SK-N-SH treated with all-trans-retinoic acid at 6 μM for 48 hours (cell line): ENCODE results near the gene RGS19.
A peak's percentile ranks its signal among the peaks of the same experiment; 100 is the strongest.

ENCODE experiments used
- ATAC-seq: fragments of 200-7000 bp; cut with Tn5 transposase; 3 replicates; pipeline ENCODE4 v1.9.1; 2020; ENCODE audit warnings: mild to moderate bottlenecking, moderate library complexity
- ARNTL ChIP-seq: fragments of 450-650 bp; formaldehyde crosslinking; IDR thresholded peaks from 2 replicates; pipeline ENCODE4 v1.5.0; 2020; ENCODE audit warnings: low read depth, mild to moderate bottlenecking, moderate library complexity, borderline replicate concordance
- BACH2 ChIP-seq: fragments of 250-450 bp; sonication (Bioruptor Pico); IDR thresholded peaks from 2 replicates; pipeline ENCODE4 v1.9.0; 2021; ENCODE audit warnings: mild to moderate bottlenecking, borderline replicate concordance
- CSDC2 ChIP-seq: fragments of 250-450 bp; sonication (Bioruptor Pico); IDR thresholded peaks from 2 replicates; pipeline ENCODE4 v1.5.0; 2020; ENCODE audit warnings: mild to moderate bottlenecking, moderate library complexity
- ESRRG ChIP-seq: fragments of 250-450 bp; sonication (Bioruptor Pico); IDR thresholded peaks from 2 replicates; pipeline ENCODE4 v1.6.1; 2021; ENCODE audit warnings: mild to moderate bottlenecking
- GLIS3 ChIP-seq: fragments of 250-450 bp; sonication (Bioruptor Pico); IDR thresholded peaks from 2 replicates; pipeline ENCODE4 v1.5.0; 2020; ENCODE audit warnings: mild to moderate bottlenecking, moderate library complexity
- ISL1 ChIP-seq: fragments of 250-450 bp; sonication (Bioruptor Pico); IDR thresholded peaks from 2 replicates; pipeline ENCODE4 v2.1.2; 2022; ENCODE audit warnings: mild to moderate bottlenecking, moderate library complexity
- OSR1 ChIP-seq: fragments of 250-450 bp; sonication (Bioruptor Pico); IDR thresholded peaks from 2 replicates; pipeline ENCODE4 v1.8.0; 2022; ENCODE audit warnings: moderate library complexity, mild to moderate bottlenecking, inconsistent platforms
- PPARA ChIP-seq: fragments of 250-450 bp; sonication (Bioruptor Pico); IDR thresholded peaks from 2 replicates; pipeline ENCODE4 v1.5.0; 2020; ENCODE audit warnings: mild to moderate bottlenecking, borderline replicate concordance
- RARB ChIP-seq: fragments of 250-450 bp; sonication (Bioruptor Pico); IDR thresholded peaks from 2 replicates; pipeline ENCODE4 v1.8.0; 2021; ENCODE audit warnings: mild to moderate bottlenecking, moderate library complexity
- SNAI2 ChIP-seq: fragments of 250-450 bp; sonication (Bioruptor Pico); IDR thresholded peaks from 2 replicates; pipeline ENCODE4 v1.5.0; 2020; ENCODE audit warnings: mild to moderate bottlenecking, moderate library complexity
- TCF4 ChIP-seq: fragments of 250-450 bp; sonication (Bioruptor Pico); IDR thresholded peaks from 2 replicates; pipeline ENCODE4 v1.8.0; 2021; ENCODE audit warnings: mild to moderate bottlenecking, moderate library complexity, borderline replicate concordance
- TOX ChIP-seq: fragments of 250-450 bp; sonication (Bioruptor Pico); IDR thresholded peaks from 2 replicates; pipeline ENCODE4 v1.8.0; 2021; ENCODE audit warnings: mild to moderate bottlenecking, moderate library complexity, borderline replicate concordance
- ZC3H10 ChIP-seq: fragments of 250-450 bp; sonication (Bioruptor Pico); IDR thresholded peaks from 2 replicates; pipeline ENCODE4 v1.5.1; 2021; ENCODE audit warnings: mild to moderate bottlenecking, moderate library complexity
- ZFP3 ChIP-seq: fragments of 250-450 bp; sonication (Bioruptor Pico); IDR thresholded peaks from 2 replicates; pipeline ENCODE4 v1.5.0; 2020; ENCODE audit warnings: mild to moderate bottlenecking, moderate library complexity
- ZNF565 ChIP-seq: fragments of 450-650 bp; formaldehyde crosslinking; conservative IDR thresholded peaks from 2 replicates; pipeline ENCODE4 v1.5.0; 2020; ENCODE audit warnings: low read depth, mild to moderate bottlenecking, moderate library complexity
- ZNF70 ChIP-seq: fragments of 450-650 bp; formaldehyde crosslinking; IDR thresholded peaks from 2 replicates; pipeline ENCODE4 v1.5.0; 2020; ENCODE audit warnings: mild to moderate bottlenecking, moderate library complexity
- TF ChIP-seq, protein P1 (sequence below): fragments of 250-450 bp; sonication (Bioruptor Pico); IDR thresholded peaks from 2 replicates; pipeline ENCODE4 v1.5.1; 2020; ENCODE audit warnings: low read depth, mild to moderate bottlenecking, moderate library complexity
- TF ChIP-seq, protein P2 (sequence below): fragments of 250-450 bp; sonication (Bioruptor Pico); IDR thresholded peaks from 2 replicates; pipeline ENCODE4 v1.8.0; 2020; ENCODE audit warnings: mild to moderate bottlenecking, moderate library complexity, borderline replicate concordance
- TF ChIP-seq, protein P3 (sequence below): fragments of 250-450 bp; sonication (Bioruptor Pico); IDR thresholded peaks from 2 replicates; pipeline ENCODE4 v1.5.0; 2020; ENCODE audit warnings: mild to moderate bottlenecking, moderate library complexity
- TF ChIP-seq, protein P4 (sequence below): fragments of 250-450 bp; sonication (Bioruptor Pico); IDR thresholded peaks from 2 replicates; pipeline ENCODE4 v1.5.1; 2021; ENCODE audit warnings: mild to moderate bottlenecking, moderate library complexity

RGS19 gene

DNA sequence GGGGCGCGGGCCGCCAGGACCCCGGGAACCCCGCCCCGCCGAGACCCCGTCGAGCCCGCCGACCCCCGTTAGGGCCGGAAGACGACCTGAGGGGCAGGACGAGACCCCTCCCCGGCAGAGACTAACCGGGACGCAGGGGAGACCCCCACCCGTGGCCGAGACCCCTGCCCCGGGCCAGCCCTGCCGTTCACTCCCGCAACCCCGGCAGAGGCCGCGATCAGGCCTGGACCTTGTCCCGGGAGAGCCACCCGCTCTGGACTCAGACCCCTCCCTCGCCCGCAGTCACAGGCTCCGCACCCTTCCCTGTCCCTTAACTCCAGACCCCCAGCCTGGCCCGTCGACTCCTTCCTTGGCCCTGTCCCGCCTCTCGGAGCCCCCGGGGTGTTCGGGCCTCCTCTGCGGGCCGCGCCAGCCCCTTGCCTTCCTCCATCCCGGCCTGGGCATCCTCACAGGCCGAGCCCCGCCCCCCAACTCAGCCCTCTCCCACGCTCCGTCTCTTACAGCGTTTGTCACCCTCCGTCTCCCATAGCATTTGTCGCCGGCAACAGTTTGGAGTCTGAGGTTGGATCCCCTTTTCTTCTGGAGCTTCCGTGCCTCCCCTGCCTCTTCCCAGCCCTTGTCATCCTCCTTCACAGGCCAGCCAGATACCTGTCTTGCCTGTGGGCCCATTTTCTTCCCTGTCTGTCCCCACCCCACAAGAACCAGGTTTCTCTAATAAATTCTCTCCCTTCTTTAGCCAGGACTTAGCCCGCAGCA is 15.8 kb downstream of the RGS19 start:
- peak; percentile 17 for ATAC-seq
- TF ChIP-seq ZNF565 (CRISPR knock-in tag): no peak
- TF ChIP-seq PPARA: no peak
- TF ChIP-seq, protein P1, sequence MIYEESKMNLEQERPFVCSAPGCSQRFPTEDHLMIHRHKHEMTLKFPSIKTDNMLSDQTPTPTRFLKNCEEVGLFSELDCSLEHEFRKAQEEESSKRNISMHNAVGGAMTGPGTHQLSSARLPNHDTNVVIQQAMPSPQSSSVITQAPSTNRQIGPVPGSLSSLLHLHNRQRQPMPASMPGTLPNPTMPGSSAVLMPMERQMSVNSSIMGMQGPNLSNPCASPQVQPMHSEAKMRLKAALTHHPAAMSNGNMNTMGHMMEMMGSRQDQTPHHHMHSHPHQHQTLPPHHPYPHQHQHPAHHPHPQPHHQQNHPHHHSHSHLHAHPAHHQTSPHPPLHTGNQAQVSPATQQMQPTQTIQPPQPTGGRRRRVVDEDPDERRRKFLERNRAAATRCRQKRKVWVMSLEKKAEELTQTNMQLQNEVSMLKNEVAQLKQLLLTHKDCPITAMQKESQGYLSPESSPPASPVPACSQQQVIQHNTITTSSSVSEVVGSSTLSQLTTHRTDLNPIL (CRISPR knock-in tag): no peak
- no peak for TF ChIP-seq ZFP3
- TF ChIP-seq GLIS3 (CRISPR knock-in tag): no peak
- TF ChIP-seq, protein P2, sequence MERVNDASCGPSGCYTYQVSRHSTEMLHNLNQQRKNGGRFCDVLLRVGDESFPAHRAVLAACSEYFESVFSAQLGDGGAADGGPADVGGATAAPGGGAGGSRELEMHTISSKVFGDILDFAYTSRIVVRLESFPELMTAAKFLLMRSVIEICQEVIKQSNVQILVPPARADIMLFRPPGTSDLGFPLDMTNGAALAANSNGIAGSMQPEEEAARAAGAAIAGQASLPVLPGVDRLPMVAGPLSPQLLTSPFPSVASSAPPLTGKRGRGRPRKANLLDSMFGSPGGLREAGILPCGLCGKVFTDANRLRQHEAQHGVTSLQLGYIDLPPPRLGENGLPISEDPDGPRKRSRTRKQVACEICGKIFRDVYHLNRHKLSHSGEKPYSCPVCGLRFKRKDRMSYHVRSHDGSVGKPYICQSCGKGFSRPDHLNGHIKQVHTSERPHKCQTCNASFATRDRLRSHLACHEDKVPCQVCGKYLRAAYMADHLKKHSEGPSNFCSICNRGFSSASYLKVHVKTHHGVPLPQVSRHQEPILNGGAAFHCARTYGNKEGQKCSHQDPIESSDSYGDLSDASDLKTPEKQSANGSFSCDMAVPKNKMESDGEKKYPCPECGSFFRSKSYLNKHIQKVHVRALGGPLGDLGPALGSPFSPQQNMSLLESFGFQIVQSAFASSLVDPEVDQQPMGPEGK (CRISPR knock-in tag): no peak
- no peak for TF ChIP-seq OSR1 (CRISPR knock-in tag)
- TF ChIP-seq, protein P3, sequence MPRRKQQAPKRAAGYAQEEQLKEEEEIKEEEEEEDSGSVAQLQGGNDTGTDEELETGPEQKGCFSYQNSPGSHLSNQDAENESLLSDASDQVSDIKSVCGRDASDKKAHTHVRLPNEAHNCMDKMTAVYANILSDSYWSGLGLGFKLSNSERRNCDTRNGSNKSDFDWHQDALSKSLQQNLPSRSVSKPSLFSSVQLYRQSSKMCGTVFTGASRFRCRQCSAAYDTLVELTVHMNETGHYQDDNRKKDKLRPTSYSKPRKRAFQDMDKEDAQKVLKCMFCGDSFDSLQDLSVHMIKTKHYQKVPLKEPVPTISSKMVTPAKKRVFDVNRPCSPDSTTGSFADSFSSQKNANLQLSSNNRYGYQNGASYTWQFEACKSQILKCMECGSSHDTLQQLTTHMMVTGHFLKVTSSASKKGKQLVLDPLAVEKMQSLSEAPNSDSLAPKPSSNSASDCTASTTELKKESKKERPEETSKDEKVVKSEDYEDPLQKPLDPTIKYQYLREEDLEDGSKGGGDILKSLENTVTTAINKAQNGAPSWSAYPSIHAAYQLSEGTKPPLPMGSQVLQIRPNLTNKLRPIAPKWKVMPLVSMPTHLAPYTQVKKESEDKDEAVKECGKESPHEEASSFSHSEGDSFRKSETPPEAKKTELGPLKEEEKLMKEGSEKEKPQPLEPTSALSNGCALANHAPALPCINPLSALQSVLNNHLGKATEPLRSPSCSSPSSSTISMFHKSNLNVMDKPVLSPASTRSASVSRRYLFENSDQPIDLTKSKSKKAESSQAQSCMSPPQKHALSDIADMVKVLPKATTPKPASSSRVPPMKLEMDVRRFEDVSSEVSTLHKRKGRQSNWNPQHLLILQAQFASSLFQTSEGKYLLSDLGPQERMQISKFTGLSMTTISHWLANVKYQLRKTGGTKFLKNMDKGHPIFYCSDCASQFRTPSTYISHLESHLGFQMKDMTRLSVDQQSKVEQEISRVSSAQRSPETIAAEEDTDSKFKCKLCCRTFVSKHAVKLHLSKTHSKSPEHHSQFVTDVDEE (CRISPR knock-in tag): no peak
- no peak for TF ChIP-seq ARNTL (CRISPR knock-in tag)
- TF ChIP-seq RARB: no peak

DNA sequence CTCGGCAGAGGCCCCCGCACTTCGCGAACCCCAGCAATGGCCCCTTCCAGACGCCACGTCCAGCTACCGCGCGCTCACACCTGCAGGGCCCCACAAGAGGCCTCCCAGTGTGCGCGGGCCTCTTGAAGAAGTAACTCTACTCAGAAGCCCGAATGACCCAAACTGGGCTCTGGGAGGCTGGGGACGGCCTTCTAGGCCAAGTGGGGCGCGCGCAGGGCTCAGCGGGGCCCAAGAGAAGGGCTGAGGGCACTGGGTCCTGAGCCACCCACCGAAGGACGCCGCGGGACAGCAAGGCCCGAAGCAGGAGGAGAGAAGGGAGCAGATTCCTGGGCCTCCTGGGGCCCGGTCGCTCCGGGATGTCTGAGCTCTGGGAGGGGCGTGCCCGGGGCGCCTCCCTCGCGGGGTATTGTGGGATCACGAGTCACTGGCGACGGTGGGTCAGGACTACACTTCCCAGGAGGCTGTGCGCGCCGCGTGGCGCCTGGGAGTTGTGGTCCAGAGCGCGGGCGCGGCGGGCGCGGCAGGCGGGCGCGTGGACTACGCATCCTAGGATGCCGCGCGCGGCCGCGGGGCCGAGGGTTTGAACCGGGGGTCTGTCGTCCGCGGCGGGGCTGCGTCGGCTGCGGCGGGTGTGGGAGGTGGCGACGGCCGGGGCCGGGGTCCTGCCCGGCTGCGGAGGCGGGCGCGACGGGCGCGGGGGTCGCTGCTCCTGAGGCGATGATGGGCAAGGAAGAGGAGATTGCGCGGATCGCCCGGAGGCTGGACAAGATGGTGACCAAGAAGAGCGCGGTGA is 16.5 kb downstream of the RGS19 start, which contains the start of gene TCEA2:
TSS of gene TCEA2 (plus strand) at position 603 of the 793 bp plus-strand sequence. CDS start at position 718, 115 bp downstream.
- TF ChIP-seq ARNTL (CRISPR knock-in tag) (no peak), ZFP3 (0 out of 2 replicates have a peak, but pooled peaks have one; percentile 22), ZC3H10 (no peak), BACH2 (CRISPR knock-in tag) (0 out of 2 replicates have a peak, but pooled peaks have one; percentile 21), SNAI2 (CRISPR knock-in tag) (0 out of 2 replicates have a peak, but pooled peaks have one; percentile 81), CSDC2 (CRISPR knock-in tag) (0 out of 2 replicates have a peak, but pooled peaks have one; percentile 86), ESRRG (CRISPR knock-in tag) (no peak)
- TF ChIP-seq, protein P3 (CRISPR knock-in tag): peak; percentile 97
- peak; percentile 95 for ATAC-seq

DNA sequence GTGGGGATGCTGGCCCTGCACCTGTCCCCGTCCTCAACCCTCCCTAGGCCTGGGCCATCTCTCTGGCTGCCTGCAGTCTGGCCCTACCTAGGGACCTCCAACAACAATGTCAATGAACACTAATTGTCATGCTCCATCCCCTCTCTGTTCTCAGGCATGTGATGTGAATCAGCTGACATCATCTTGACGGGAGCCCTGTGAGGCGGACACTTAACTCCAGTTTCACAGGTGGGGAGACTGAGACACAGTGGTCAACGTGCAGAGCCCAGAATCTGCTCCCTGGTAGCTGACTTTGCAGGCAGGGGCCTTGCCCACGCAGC is 17.1 kb downstream of the RGS19 start:
- ATAC-seq: no peak
- TF ChIP-seq ZNF565 (CRISPR knock-in tag) (no peak), TCF4 (CRISPR knock-in tag) (no peak), RARB (no peak), ISL1 (no peak), ZNF70 (CRISPR knock-in tag) (no peak), BACH2 (CRISPR knock-in tag) (no peak), ZC3H10 (no peak), ZFP3 (no peak), SNAI2 (CRISPR knock-in tag) (no peak), PPARA (no peak), TOX (CRISPR knock-in tag) (no peak), ARNTL (CRISPR knock-in tag) (no peak), OSR1 (CRISPR knock-in tag) (no peak)
- TF ChIP-seq, protein P4, sequence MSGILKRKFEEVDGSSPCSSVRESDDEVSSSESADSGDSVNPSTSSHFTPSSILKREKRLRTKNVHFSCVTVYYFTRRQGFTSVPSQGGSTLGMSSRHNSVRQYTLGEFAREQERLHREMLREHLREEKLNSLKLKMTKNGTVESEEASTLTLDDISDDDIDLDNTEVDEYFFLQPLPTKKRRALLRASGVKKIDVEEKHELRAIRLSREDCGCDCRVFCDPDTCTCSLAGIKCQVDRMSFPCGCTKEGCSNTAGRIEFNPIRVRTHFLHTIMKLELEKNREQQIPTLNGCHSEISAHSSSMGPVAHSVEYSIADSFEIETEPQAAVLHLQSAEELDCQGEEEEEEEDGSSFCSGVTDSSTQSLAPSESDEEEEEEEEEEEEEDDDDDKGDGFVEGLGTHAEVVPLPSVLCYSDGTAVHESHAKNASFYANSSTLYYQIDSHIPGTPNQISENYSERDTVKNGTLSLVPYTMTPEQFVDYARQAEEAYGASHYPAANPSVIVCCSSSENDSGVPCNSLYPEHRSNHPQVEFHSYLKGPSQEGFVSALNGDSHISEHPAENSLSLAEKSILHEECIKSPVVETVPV (CRISPR knock-in tag): no peak
- TF ChIP-seq, protein P2 (CRISPR knock-in tag): no peak
- TF ChIP-seq, protein P1 (CRISPR knock-in tag): no peak
